Endothelial cell (in vitro differentiated cells): ENCODE data around the gene KIAA1755. TPM values are rescaled to one million over a fixed set of nuclear protein-coding genes. Genes with fewer than 3 reads are reported as not detected.

Experiments
- DNase-seq: peaks from one replicate; pipeline ENCODE4 v3.0.0; 2021; ENCODE audit warnings: low spot score
- H3K27ac Mint-ChIP-seq: one replicate; pipeline ENCODE4 v1.8.0; 2021; ENCODE audit warnings: mixed read lengths, inconsistent platforms; ENCODE audit not compliant: unreplicated experiment
- H3K27me3 Mint-ChIP-seq: one replicate; pipeline ENCODE4 v1.8.0; 2021; ENCODE audit warnings: mild to moderate bottlenecking, moderate library complexity, mixed read lengths, inconsistent platforms; ENCODE audit not compliant: unreplicated experiment
- H3K36me3 Mint-ChIP-seq: one replicate; pipeline ENCODE4 v1.8.0; 2021; ENCODE audit warnings: mild to moderate bottlenecking, low read depth, mixed read lengths, inconsistent platforms; ENCODE audit not compliant: unreplicated experiment
- H3K4me1 Mint-ChIP-seq: one replicate; pipeline ENCODE4 v1.8.0; 2021; ENCODE audit warnings: mild to moderate bottlenecking, mixed read lengths, inconsistent platforms; ENCODE audit not compliant: unreplicated experiment
- H3K4me3 Mint-ChIP-seq: one replicate; pipeline ENCODE4 v1.8.0; 2021; ENCODE audit warnings: mild to moderate bottlenecking, mixed read lengths, inconsistent platforms; ENCODE audit not compliant: unreplicated experiment
- H3K9me3 Mint-ChIP-seq: one replicate; pipeline ENCODE4 v1.8.0; 2021; ENCODE audit warnings: mixed read lengths, inconsistent platforms; ENCODE audit not compliant: unreplicated experiment
- CTCF ChIP-seq: fragments of 200-600 bp; sonication (generic); IDR thresholded peaks from one replicate; pipeline ENCODE4 v1.5.0; 2021; ENCODE audit warnings: antibody characterized with exemption; ENCODE audit not compliant: unreplicated experiment
- long read RNA-seq: library from polyadenylated mRNA; unstranded; transcript quantifications from one replicate; pipeline ENCODE4 v2.0.0, GENCODE V29; 2020; ENCODE audit not compliant: unreplicated experiment
- total RNA-seq: library from RNA; stranded (reverse); fragmentation: NEBNext Ultra II Directional; extraction: Animal tissue kit (Norgen Biotek cat#: 25700); gene quantifications from one replicate; pipeline ENCODE4 v1.2.1, GENCODE V29; 2021; ENCODE audit not compliant: unreplicated experiment

Gene KIAA1755
- not detected for total RNA-seq
- long read RNA-seq, result 0 reads

GRCh38 chr20:38260378-38261053 is at the start of gene KIAA1755:
Gene KIAA1755 (minus strand): TSS chr20:38260735. CDS start chr20:38260500, 235 bp downstream.
- H3K9me3 Mint-ChIP-seq, result no peaks in the 10 kb centered on the region
- DNase-seq, result peak; percentile 7
- no peak for TF ChIP-seq CTCF
- peak within 1 kb of the TSS; percentile 64 for H3K4me3 Mint-ChIP-seq
- H3K27ac Mint-ChIP-seq, result no peak within 1 kb of the TSS
- peaks cover 3% of the 10 kb centered on the region for H3K4me1 Mint-ChIP-seq
- peaks cover 13% of the 10 kb centered on the region for H3K27me3 Mint-ChIP-seq
- H3K36me3 Mint-ChIP-seq, result no peaks in the 10 kb centered on the region

- no peaks in the 10 kb centered on the region for H3K9me3 Mint-ChIP-seq
- peaks cover 2% of the 10 kb centered on the region for H3K27me3 Mint-ChIP-seq
These were observed 47.9 kb upstream of the KIAA1755 start for GRCh38 chr20:38308447-38308846.

GRCh38 chr20:38308047-38308438 is 47.5 kb upstream of the KIAA1755 start:
- no peak for TF ChIP-seq CTCF
- H3K9me3 Mint-ChIP-seq, result no peaks in the 10 kb centered on the region
- no peaks in the 10 kb centered on the region for H3K36me3 Mint-ChIP-seq
- H3K27me3 Mint-ChIP-seq, result peaks cover 2% of the 10 kb centered on the region
- no peak overlapping the region for H3K4me3 Mint-ChIP-seq
- H3K4me1 Mint-ChIP-seq, result no peaks in the 10 kb centered on the region
- H3K27ac Mint-ChIP-seq, result no peak overlapping the region
- DNase-seq, result no peak

More at GRCh38 chr20:38308447-38308846, 47.9 kb upstream of the KIAA1755 start:
- Mint-ChIP-seq H3K4me1 (no peaks in the 10 kb centered on the region), H3K4me3 (no peak overlapping the region), H3K27ac (no peak overlapping the region), H3K36me3 (no peaks in the 10 kb centered on the region)
- no peak for DNase-seq
- no peak for TF ChIP-seq CTCF

- Mint-ChIP-seq H3K4me1 (no peaks in the 10 kb centered on the region), H3K36me3 (no peaks in the 10 kb centered on the region), H3K9me3 (no peaks in the 10 kb centered on the region), H3K27me3 (peaks cover 2% of the 10 kb centered on the region), H3K4me3 (no peak overlapping the region), H3K27ac (no peak overlapping the region)
- DNase-seq, result no peak
- TF ChIP-seq CTCF, result no peak
These were observed 47.0 kb upstream of the KIAA1755 start for GRCh38 chr20:38307371-38308046.

- DNase-seq, result no peak
- peaks cover 2% of the 10 kb centered on the region for H3K27me3 Mint-ChIP-seq
- H3K9me3 Mint-ChIP-seq, result no peaks in the 10 kb centered on the region
- H3K36me3 Mint-ChIP-seq, result no peaks in the 10 kb centered on the region
- TF ChIP-seq CTCF, result no peak
- H3K4me1 Mint-ChIP-seq, result no peaks in the 10 kb centered on the region
- no peak overlapping the region for H3K4me3 Mint-ChIP-seq
- no peak overlapping the region for H3K27ac Mint-ChIP-seq
These were observed 45.8 kb upstream of the KIAA1755 start for GRCh38 chr20:38306379-38306778.
